HG03066 (cell line): ENCODE data around the gene COMMD10.
"Not testable (repeated sequence)": the region's sequence is repeated elsewhere in the genome, so short reads cannot be mapped to it uniquely, and the experiment has no call there.

Source experiments
- ATAC-seq: cut with Tn5 transposase; IDR thresholded peaks from one replicate; pipeline ENCODE4 v1.9.1; 2021; ENCODE audit warnings: low read depth; ENCODE audit not compliant: unreplicated experiment

COMMD10 gene

DNA sequence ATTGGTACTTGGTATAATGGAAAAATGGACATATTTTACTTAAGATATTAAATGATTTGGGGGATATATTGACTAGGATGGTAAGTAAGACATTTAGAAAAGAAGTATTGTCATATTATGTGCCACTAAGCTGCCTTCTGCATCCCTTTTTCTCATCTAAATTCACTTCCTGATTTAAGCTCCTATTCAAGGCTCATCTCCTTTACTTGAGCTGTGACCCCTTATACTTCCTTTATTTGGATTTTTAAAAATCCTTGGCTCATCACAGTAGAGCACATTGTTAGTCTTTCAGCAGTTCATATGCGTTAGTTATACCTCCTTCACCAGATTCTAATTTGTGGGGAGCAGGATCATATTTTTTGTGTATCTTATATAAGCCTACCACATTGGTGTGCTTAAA is 6.6 kb downstream of the COMMD10 start:
- ATAC-seq: no peak

DNA sequence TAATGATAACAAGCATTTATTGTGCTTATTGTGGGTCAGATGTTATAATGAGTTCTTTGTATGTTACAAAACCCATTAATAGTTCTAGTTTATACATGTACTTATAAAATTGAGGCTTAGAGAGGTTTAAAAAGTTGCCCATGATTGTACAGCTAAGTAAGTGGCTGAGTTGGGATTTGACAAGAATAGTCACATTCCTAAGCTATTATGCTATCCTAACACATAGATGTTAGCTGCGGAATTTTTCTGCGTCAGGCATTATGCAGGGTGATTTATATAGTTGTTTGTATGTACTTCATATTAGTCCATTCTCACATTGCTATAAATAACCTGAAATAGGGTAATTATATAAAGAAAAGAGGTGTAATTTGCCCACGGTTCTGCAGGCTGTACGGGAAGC is 12.5 kb downstream of the COMMD10 start:
- no peak for ATAC-seq

GRCh38 chr5:116098998-116099397 is 14.2 kb downstream of the COMMD10 start:
- ATAC-seq: no peak

DNA sequence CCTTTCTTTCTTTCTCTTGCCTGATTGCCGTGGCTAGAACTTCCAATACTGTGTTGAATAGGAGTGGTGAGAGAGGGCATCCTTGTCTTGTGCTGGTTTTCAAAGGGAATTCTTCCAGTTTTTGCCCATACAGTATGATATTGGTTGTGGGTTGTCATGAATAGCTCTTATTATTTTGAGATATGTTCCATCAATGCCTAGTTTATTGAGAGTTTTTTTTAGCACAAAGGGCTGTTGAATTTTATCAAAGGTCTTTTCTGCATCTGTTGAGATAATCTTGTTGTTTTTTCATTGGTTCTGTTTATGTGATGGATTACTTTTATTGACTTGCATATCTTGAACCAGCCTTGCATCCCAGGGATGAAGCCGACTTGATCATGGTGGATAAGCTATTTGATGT is 20.1 kb downstream of the COMMD10 start:
- ATAC-seq: not testable (repeated sequence)

- ATAC-seq: no peak
These were observed 30.3 kb downstream of the COMMD10 start for GRCh38 chr5:116115163-116115562.

GRCh38 chr5:116130471-116130870 is 45.6 kb downstream of the COMMD10 start:
- ATAC-seq: no peak

DNA sequence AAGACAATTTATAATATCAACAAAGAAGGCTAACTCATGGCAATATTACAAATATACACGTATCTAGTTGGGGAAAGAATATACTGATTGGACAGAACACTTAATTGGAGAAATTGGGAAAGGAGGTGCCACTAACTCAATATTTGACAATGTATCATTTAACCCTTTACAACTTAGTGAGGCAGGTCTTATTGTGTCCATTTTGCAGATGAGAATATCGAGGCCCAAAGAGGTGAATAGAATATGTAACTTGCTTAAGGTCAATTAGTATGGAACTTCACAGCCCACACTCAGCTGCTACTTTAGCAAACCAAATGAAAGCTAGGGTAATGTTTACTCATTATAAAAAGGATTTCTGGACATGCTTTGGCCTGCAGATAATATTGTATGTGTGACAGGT is 46.2 kb downstream of the COMMD10 start:
- no peak for ATAC-seq

- no peak for ATAC-seq
These were observed 48.5 kb downstream of the COMMD10 start for GRCh38 chr5:116133281-116133680.

GRCh38 chr5:116135344-116135743 is 50.5 kb downstream of the COMMD10 start:
- peak; percentile 99 for ATAC-seq

- ATAC-seq: peak; percentile 48
These were observed 52.9 kb downstream of the COMMD10 start for GRCh38 chr5:116137544-116138378.

DNA sequence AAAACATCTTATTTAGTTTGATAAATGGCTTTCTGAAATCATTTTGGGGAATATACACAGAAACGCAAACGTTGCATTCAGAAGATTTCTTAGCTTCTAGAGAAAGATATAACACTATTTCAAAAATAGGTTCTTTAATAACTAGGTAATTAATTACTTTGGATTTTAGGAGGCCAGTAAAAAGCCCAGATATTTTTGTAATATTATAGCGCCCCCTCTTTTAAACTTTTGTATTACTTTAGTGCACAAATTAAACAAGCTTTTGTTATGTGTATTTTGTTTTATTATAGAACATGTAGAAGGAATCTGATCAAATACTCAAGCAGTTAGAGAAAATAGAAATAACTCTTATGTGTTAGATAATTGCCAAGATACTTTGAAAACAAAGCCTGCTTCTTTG is 57.7 kb downstream of the COMMD10 start:
- no peak for ATAC-seq

DNA sequence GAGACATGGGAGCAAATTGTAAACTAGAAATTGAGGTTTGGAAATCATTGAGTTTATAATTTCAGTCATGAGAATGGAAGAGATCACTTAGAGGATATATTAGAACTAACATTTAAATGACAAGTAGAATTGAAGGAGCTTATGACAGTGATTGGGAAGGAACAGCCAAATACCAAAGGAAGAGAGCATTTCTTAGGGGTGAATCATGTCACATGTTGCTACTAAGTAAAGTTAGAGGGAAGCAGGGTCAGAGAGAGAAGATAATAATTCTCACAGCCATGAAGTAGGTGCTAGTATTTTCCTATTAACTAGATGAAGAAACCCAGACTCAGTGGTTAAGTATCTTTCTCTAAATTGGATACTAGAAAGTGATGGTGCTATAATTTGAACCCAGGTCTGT is 59.3 kb downstream of the COMMD10 start:
- ATAC-seq: no peak

DNA sequence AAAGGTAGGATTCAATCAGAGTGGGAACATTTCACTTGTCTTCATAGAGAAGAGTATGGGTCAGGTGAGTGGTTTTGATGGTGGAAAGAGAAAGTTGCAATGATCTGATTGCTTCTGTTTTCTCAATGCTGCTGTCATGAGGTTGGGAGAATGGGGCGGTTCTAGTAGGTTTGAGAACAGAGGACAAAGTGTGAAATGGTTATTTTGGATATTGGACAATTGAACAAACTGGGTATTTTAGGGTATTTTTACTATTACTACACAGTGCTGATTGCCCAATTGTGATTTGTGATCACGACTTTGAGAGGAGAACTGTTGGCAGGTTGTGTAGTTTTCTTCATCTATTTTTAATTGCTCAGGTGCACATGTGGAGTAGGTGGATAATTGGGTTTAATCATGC is 60.2 kb downstream of the COMMD10 start:
- no peak for ATAC-seq

- ATAC-seq: no peak
These were observed 60.6 kb downstream of the COMMD10 start for GRCh38 chr5:116145416-116145815.

- ATAC-seq: no peak
These were observed 67.3 kb downstream of the COMMD10 start for GRCh38 chr5:116152169-116152568.

DNA sequence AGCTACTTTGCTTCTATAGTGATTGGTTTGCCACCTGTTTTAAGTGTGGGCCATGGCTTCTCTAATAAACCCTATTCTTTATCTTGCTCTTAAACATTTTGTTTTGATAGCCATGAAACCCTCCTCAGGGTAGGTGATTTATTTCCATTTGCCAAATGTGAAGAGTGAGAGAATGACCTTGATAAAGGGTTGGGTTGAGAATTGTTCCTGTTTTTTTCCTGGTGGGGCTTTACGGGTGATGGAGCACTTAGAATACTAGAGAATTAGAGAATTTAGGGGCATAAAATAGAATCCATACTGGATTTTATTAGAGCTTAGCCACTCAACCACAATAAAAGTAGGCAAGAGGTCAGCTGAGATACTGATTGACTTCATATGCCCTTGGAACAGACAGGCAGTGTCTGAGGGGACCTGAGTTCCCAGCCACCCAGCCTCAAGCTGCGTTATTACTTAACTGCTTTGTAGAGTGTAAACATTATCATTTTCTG is 68.9 kb downstream of the COMMD10 start:
- no peak for ATAC-seq

DNA sequence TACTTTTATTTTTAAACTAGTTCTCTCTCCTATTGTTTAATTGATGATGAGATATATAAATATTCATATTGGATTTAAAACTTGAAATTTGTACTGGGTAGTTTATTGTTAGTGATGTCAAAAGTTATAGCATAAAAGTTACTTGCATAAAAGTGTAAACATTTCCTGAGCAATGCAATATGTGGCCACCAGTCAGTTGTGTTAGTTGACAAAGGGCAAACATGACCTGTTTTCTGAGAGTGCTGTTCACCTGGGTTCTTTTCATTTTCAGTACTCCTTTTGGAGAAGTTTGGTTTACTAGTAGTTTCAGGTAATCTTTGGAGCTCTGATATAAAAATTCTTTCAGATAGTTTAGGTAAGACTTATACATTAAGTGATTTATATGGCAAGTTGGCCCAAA is 69.4 kb downstream of the COMMD10 start:
- no peak for ATAC-seq

DNA sequence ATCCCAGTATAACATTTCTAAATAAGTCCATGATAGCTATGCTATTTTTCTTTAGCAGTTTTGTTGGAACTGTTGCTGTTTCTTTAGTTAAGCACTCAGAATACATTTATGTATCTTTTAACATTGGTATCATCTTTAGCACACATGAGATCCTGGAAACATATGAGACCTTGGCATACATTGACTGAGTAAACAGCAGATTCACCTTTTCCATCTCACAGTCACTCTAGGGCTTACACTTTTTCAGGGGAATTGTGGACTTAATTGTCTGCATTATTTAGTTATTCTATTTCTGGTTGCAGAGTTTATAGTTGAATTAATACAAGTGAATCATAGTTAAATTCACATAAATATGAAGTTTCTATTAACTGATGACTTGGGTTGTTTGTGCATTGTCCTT is 70.1 kb downstream of the COMMD10 start:
- no peak for ATAC-seq

GRCh38 chr5:116157902-116158301 is 73.1 kb downstream of the COMMD10 start:
- no peak for ATAC-seq

- ATAC-seq: no peak
These were observed 74.2 kb downstream of the COMMD10 start for GRCh38 chr5:116159006-116159405.

DNA sequence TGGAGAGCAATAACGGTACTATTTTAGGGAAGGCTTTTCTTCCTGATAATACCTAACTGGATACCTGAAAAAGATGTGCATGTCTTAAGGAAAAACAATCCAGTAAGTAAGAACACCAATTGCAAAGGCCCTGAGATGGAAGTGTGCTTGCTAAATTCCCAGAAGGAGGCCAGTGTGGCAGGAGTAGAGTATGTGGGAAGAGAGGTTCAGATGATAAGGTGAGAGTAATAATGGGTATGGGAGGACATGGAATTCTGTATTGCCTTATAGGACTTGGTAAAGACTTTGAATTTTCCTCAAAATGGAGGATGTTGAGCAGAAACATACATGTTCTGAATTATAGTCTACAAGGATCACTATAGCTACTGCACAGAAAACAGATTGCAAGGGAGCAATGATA is 89.3 kb downstream of the COMMD10 start:
- no peak for ATAC-seq

DNA sequence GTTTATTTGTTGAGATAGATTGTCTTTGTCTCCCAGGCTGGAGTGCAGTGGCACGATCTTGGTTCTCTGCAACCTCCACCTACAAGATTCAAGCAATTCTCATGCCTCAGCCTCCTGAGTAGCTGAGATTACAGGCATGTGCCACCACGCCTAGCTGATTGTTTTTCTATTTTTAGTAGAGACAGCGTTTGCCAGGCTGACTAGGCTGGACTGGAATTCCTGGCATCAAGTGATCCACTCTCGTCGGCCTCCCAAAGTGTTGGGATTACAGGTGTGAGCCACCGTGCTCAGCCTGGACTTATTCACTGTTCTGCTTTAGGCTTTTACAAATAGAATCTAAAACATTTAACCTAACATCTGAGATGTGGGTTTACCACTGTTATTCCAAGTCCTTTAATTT is 91.3 kb downstream of the COMMD10 start:
- no peak for ATAC-seq
